Heart left ventricle (tissue), 16 donors: ENCODE results near the gene SLC7A10. TPM values are rescaled to one million over a fixed set of nuclear protein-coding genes. Genes with fewer than 3 reads are reported as not detected.
A peak's percentile ranks its signal among the peaks of the same experiment; 100 is the strongest.

ENCODE experiments used
- ATAC-seq, 4 donors: fragments of 200-7000 bp; cut with Tn5 transposase; one replicate each; pipeline ENCODE4 v1.9.1; 2020 to 2022; ENCODE audit warnings: moderate library complexity in 4 of 4, mild to moderate bottlenecking in 3 of 4, moderate number of reproducible peaks in 1 of 4
- DNase-seq, 5 donors: peaks; one replicate each; pipeline ENCODE4 v3.0.0-alpha.2; 2020
- H3K27ac ChIP-seq, 12 donors: fragments of 200-600 bp; sonication (generic) in 4 of 12; one replicate each; pipeline versions ENCODE4 v1.5.0 to v1.8.0; 2016 to 2022; ENCODE audit warnings: mild to moderate bottlenecking in 2 of 12
- H3K27me3 ChIP-seq, 9 donors: fragments of 200-600 bp; sonication (generic) in 2 of 9; one replicate each; pipeline versions ENCODE4 v1.5.1 to v1.8.0; 2016 to 2022; ENCODE audit warnings: mild to moderate bottlenecking in 3 of 9
- H3K36me3 ChIP-seq, 9 donors: fragments of 200-600 bp; sonication (generic) in 2 of 9; one replicate each; pipeline versions ENCODE4 v1.5.0 to v1.8.0; 2018 to 2022; ENCODE audit warnings: mild to moderate bottlenecking in 2 of 9
- H3K4me1 ChIP-seq, 12 donors: fragments of 200-600 bp; sonication (generic) in 4 of 12; one replicate each; pipeline versions ENCODE4 v1.5.0 to v1.8.0; 2016 to 2022; ENCODE audit warnings: mild to moderate bottlenecking in 3 of 12
- H3K4me3 ChIP-seq, 12 donors: fragments of 200-600 bp; sonication (generic) in 4 of 12; one replicate each; pipeline versions ENCODE4 v1.5.0 to v1.8.0; 2017 to 2022; ENCODE audit warnings: mild to moderate bottlenecking in 9 of 12, moderate library complexity in 4 of 12
- H3K9me3 ChIP-seq, 12 donors: fragments of 200-600 bp; sonication (generic) in 4 of 12; one replicate each; pipeline versions ENCODE4 v1.5.0 to v1.8.0; 2016 to 2022; ENCODE audit warnings: mild to moderate bottlenecking in 1 of 12
- POLR2A ChIP-seq, 2 donors: fragments of 450-650 bp; IDR thresholded peaks; one replicate each; pipeline ENCODE4 v1.6.1; 2017; ENCODE audit warnings: antibody characterized with exemption in 2 of 2, mild to moderate bottlenecking in 2 of 2, moderate library complexity in 2 of 2
- WGBS, 4 donors: extraction: QIAGEN DNeasy Blood & Tissue Kit in 2 of 4; methylation state at CpG; one replicate each; pipeline versions ENCODE4 v1.1.5 to v1.1.7; 2013 to 2018; 5-methylcytosine and 5-hydroxymethylcytosine counted together
- intact Hi-C, 10 donors: fragments of 100-400 bp; cut with DNase I; formaldehyde crosslinking; loops; one replicate each; pipeline versions ENCODE4 v1.11.1 to v1.14.2; 2022
- polyA plus RNA-seq, 2 donors: library from polyadenylated mRNA; stranded (reverse); fragments of 200-250 nt; gene quantifications; one replicate each; pipeline ENCODE4 v1.2.3, GENCODE V29; 2013
- total RNA-seq, 9 donors: library from RNA; depleted of rRNA in 2 of 9; stranded (reverse); fragments of >200 nt in 2 of 9; fragmentation: NEBNext Ultra II Directional in 3 of 9; extraction: Animal tissue kit (Norgen Biotek cat#: 25700) in 3 of 9; gene quantifications; one replicate each; pipeline versions ENCODE4 v1.1.0 to v1.2.4, GENCODE V29; 2016 to 2023
- TF ChIP-seq, protein P1 (sequence below), 12 donors: fragments of 200-600 bp; sonication (generic) in 4 of 12; IDR thresholded peaks; one replicate each; pipeline versions ENCODE4 v1.5.0 to v1.8.0; 2018 to 2022; ENCODE audit warnings: antibody characterized with exemption in 12 of 12, mild to moderate bottlenecking in 5 of 12
- donor health status: ischemic (EF 13 %, LVEDD 7.1; RV severe dilation, severe dysfunction).
- donor health status: healthy with polysubstance abuse.
- donor health status: DM: no; HTN: yes; CAD: no.
- donor health status: DM: no; HTN: no; CAD: no.
- donor health status: ischemic (EF 25% LVEDD 6.9; RV normal size, moderate dysfunction).
- donor health status: ischemic (EF 25% LVEDD 5.7; RV mildly dilated, moderate dysfunction).
- donor health status: healthy.
- donor health status: DM: yes; HTN: yes; CAD: no.
- donor health status: ischemic (EF 35%, LVEDD 5.7; RV mildly dilated, moderate dysfunction).
- donor health status: nonischemic (EF 11% LVEDD 7.7; RV severe dilation, severe dysfunction).
- donor health status: DM: yes; HTN: yes; CAD: no.
- donor health status: PGD.
- donor health status: ischemic (EF 29% LVEDD 5.4; RV normal size, mild dysfunction).
- donor health status: nonischemic (EF 23%, LVEDD 6.1; RV moderate dilation, normal function).

SLC7A10 gene
- total and polyA plus RNA-seq, 11 donors = 0.11 to 2.3 (median 0.34) TPM; not detected in 5

DNA sequence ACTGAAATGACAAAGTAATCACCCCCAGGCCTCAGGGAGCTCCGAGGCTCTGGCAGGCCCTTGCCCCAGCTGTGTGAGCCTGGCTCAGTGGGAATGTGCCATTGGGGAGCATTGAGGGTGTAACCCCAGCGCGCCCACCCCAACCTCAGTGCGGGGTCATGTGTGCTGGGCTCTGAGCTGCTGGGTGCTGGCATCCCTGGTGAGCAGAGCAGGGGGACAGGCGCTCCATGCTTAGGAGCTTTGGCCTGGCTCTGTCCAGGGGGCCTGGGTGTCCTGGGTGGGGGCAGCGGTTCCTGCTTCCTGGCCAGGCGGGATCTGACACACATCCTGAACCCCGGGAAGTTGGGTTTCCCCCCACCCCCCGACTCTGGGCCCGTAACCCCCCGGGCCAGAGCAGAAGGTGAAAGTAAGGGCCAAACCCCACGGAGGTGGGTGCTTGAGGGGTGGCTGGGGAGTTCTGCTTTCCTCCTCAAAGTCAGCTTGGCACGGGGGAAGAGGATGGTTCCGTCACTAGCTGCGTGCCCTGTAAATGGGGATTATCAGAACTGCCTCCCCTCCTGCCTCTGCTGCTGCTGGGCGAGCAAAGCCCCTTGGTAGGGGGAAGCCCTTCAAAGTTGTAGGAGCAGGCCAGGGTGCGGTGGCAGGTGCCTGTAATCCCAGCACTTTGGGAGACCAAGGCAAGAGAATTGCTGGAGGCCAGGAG is 29.9 kb downstream of the SLC7A10 start:
- intact Hi-C loops = no loop called here
- TF ChIP-seq, protein P1, sequence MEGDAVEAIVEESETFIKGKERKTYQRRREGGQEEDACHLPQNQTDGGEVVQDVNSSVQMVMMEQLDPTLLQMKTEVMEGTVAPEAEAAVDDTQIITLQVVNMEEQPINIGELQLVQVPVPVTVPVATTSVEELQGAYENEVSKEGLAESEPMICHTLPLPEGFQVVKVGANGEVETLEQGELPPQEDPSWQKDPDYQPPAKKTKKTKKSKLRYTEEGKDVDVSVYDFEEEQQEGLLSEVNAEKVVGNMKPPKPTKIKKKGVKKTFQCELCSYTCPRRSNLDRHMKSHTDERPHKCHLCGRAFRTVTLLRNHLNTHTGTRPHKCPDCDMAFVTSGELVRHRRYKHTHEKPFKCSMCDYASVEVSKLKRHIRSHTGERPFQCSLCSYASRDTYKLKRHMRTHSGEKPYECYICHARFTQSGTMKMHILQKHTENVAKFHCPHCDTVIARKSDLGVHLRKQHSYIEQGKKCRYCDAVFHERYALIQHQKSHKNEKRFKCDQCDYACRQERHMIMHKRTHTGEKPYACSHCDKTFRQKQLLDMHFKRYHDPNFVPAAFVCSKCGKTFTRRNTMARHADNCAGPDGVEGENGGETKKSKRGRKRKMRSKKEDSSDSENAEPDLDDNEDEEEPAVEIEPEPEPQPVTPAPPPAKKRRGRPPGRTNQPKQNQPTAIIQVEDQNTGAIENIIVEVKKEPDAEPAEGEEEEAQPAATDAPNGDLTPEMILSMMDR (IDR thresholded peaks at IDR 0.05) = no peak
- TF ChIP-seq POLR2A (IDR thresholded peaks at IDR 0.05) = no peak
- DNase-seq = peak in 3 of 5 donors; percentile 24 to 47 (median 26)
- Histone ChIP-seq H3K27ac (peak overlapping the region in 2 of 12 donors; percentile 64 to 78), H3K27me3 (peaks cover 0 to 4% (median 0%) of the 10 kb centered on the region in 9 donors), H3K4me3 (peak overlapping the region in 11 of 12 donors; percentile 44 to 87 (median 64)), H3K9me3 (no peaks in the 10 kb centered on the region), H3K36me3 (peaks cover 0 to 15% (median 0%) of the 10 kb centered on the region in 9 donors), H3K4me1 (peaks cover 0 to 20% (median 7%) of the 10 kb centered on the region in 12 donors)
- peak in 1 of 4 donors; percentile 3 for ATAC-seq
- WGBS, 4 donors = 70 to 84% (median 76%) methylated on average over 10 to 17 of the region's 17 CpGs

DNA sequence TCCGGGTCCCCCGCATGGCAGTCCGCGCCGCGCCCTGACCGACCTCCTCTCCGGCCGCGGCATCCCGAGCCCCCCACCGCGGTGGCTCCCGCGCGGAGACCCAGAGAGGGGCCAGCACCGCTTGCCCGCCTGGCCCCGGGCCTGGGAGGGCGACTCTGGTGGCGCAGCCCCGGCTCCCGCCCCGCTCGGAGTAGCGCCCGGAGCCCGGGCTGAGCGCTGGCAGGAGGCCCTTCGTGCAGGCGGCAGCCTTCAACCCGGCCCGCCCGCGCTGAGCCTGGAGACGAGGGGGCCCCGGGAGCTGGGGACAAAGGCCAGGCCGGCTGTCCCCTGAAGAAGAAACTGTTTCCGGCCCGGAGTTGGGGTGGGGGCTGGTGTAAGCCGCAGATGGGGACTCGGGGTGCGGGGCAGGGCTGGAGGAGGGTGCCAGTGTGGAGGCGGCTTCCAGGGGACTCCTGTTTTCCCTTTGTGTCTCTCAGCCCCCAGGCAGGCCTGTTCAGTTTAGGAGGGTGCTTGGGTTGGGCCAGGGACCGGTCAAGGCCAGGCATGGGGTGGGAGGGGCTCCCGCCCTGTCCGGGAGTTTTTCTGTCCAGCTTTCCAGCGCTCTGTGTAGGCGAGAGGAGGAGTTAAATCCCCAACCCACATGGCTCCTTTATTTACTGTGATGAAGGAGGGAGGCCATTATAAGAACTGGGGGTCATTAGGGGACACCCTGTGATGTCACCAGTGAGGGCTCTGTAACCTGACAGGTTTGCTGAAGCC is 30.6 kb downstream of the SLC7A10 start:
- H3K4me1 ChIP-seq = peaks cover 0 to 20% (median 7%) of the 10 kb centered on the region in 12 donors
- H3K4me3 ChIP-seq = peak overlapping the region; percentile 44 to 87 (median 64)
- intact Hi-C loops = no loop called here
- H3K36me3 ChIP-seq = peaks cover 0 to 15% (median 0%) of the 10 kb centered on the region in 9 donors
- 1 to 4% (median 2%) methylated on average over 4 to 49 of the region's 49 CpGs for WGBS, 4 donors
- no peaks in the 10 kb centered on the region for H3K9me3 ChIP-seq
- TF ChIP-seq, protein P1 (IDR thresholded peaks at IDR 0.05) = no peak
- TF ChIP-seq POLR2A (IDR thresholded peaks at IDR 0.05) = no peak
- DNase-seq (peak in 2 of 5 donors; percentile 62 to 65), ATAC-seq (peak; percentile 17 to 81 (median 72))
- H3K27me3 ChIP-seq = peaks cover 0 to 4% (median 0%) of the 10 kb centered on the region in 9 donors
- peak overlapping the region in 9 of 12 donors; percentile 10 to 78 (median 57) for H3K27ac ChIP-seq

DNA sequence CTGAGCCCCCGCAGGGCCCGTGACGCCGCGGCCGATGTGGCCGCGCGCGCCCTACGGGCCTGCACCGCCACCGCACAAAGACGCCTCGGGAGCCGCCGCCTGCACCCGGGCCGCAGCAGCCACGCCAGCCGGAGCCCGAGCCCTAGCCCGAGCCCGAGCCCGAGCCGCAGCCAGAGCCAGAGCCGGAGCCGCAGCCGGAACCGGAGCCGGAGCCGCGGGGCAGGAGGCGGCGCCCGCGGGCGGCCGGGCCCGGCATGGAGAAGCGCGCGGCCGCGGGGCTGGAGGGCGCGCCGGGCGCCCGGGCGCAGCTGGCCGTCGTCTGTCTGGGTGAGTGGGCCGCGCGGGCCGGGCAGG is 31.1 kb downstream of the SLC7A10 start:
- Histone ChIP-seq H3K27ac (peak overlapping the region in 6 of 12 donors; percentile 10 to 78 (median 58)), H3K4me3 (peak overlapping the region; percentile 44 to 87 (median 64)), H3K4me1 (peaks cover 0 to 20% (median 7%) of the 10 kb centered on the region in 12 donors), H3K27me3 (peaks cover 0 to 4% (median 0%) of the 10 kb centered on the region in 9 donors), H3K36me3 (peaks cover 0 to 15% (median 0%) of the 10 kb centered on the region in 9 donors), H3K9me3 (no peaks in the 10 kb centered on the region)
- ATAC-seq (peak in 2 of 4 donors; percentile 25 to 56), DNase-seq (peak in 4 of 5 donors; percentile 21 to 63 (median 26))
- TF ChIP-seq POLR2A (IDR thresholded peaks at IDR 0.05) = no peak
- TF ChIP-seq, protein P1 (IDR thresholded peaks at IDR 0.05) = no peak
- 0 to 1% (median 0%) methylated on average over 18 to 57 of the region's 57 CpGs for WGBS, 4 donors
- intact Hi-C loops = no loop called here
